Urinary bladder (tissue), 4 donors: ENCODE results near the gene MRGPRF. TPM values are rescaled to one million over a fixed set of nuclear protein-coding genes. Genes with fewer than 3 reads are reported as not detected.

ENCODE experiments used
- DNase-seq: peaks from one replicate; pipeline ENCODE4 v3.0.0-alpha.2; 2015; ENCODE audit errors: extremely low spot score
- H3K27ac ChIP-seq: one replicate; pipeline ENCODE4 v1.5.1; 2013; ENCODE audit warnings: low read depth, mild to moderate bottlenecking, moderate library complexity
- H3K36me3 ChIP-seq: one replicate; pipeline ENCODE4 v1.6.1; 2013; ENCODE audit warnings: mild to moderate bottlenecking, moderate library complexity; ENCODE audit not compliant: insufficient read depth
- H3K4me1 ChIP-seq: one replicate; pipeline ENCODE4 v1.6.1; 2013; ENCODE audit warnings: mild to moderate bottlenecking, moderate library complexity; ENCODE audit not compliant: insufficient read depth
- H3K4me3 ChIP-seq: one replicate; pipeline ENCODE4 v1.5.1; 2013; ENCODE audit warnings: low read depth, low read length
- WGBS: extraction: QIAGEN DNeasy Blood & Tissue Kit; methylation state at CpG from one replicate; pipeline ENCODE4 v1.1.7; 2013; 5-methylcytosine and 5-hydroxymethylcytosine counted together
- polyA plus RNA-seq: library from polyadenylated mRNA; stranded (reverse); fragments of 200-250 nt; gene quantifications from one replicate; pipeline ENCODE4 v1.2.3, GENCODE V29; 2013
- total RNA-seq: library from RNA; depleted of rRNA; stranded (reverse); fragments of >200 nt; gene quantifications from one replicate; pipeline ENCODE4 v1.2.3, GENCODE V29; 2014
- donor health status: healthy with polysubstance abuse.
- donor health status: healthy.

Gene MRGPRF
- total and polyA plus RNA-seq, 2 donors: 48.5 to 151 TPM

DNA sequence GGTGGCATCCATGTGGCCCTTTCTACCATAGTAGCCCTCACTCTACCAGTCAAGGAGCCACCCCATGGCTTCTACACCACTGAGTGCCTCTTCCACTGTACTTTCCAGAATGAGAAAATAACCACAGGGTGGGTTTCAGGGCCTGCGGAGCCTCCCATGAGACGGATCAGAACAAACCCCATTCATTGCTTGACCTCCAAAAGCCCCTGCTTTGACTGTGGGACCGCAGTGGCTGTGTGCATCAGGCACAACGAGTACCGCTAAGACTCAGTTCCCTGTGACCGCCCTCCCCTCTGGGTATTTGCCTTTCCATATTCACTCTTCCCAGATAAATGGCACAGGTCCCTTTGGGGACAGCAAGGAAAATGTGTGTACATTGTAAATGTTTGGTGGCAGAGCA, 11.5 kb upstream of the MRGPRF start:
- DNase-seq: no peak
- Histone ChIP-seq H3K27ac (no peak overlapping the region), H3K4me1 (no peaks in the 10 kb centered on the region), H3K4me3 (no peak overlapping the region), H3K36me3 (no peaks in the 10 kb centered on the region)
- 90% methylated on average over 6 of the region's 6 CpGs for WGBS

DNA sequence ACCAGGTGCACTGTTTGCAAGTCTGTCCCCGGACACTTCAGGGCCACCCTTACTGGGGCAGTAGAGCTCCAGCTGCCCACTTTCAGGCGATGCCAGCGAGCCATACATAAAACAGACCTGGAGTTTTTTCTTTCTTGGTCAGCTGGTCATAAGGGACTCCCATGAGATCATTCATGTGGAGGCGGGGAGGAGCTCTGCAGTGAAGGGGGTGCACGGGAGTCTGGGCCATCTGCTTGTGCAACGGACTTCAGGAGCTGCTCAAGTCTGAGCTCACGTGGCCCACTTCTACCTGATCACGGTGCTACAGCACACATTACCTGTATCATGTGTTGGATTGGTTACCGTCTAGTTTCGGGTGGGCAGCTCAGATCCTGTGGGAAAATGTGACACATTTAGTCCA, 9.2 kb upstream of the MRGPRF start:
- no peak overlapping the region for H3K27ac ChIP-seq
- H3K4me1 ChIP-seq: no peaks in the 10 kb centered on the region
- no peak for DNase-seq
- H3K36me3 ChIP-seq: no peaks in the 10 kb centered on the region
- H3K4me3 ChIP-seq: no peak overlapping the region
- whole genome bisulfite sequencing: 62% methylated on average over 10 of the region's 10 CpGs

DNA sequence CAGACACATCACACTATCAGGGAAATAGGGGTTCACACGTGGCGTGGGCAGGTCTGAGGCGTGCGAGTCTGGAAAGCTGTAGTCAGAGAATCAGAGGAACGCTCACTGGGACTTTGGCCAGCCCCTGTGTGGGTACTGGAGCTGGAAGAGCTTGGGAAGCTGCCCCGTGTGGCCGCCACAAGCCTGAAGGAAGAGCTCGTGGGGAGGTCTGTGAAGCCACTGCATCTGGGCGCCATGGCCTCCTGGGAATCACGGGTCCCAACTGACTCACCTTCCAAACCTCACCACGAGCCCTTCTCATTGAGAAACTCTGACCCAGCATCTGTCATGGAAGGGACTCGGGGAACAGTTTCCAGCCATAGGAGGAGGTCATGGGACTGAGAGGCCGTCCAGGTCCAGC, 5.9 kb upstream of the MRGPRF start:
- no peak overlapping the region for H3K27ac ChIP-seq
- H3K4me1 ChIP-seq: no peaks in the 10 kb centered on the region
- no peaks in the 10 kb centered on the region for H3K36me3 ChIP-seq
- no peak for DNase-seq
- H3K4me3 ChIP-seq: no peak overlapping the region
- WGBS: 51% methylated on average over 13 of the region's 13 CpGs

DNA sequence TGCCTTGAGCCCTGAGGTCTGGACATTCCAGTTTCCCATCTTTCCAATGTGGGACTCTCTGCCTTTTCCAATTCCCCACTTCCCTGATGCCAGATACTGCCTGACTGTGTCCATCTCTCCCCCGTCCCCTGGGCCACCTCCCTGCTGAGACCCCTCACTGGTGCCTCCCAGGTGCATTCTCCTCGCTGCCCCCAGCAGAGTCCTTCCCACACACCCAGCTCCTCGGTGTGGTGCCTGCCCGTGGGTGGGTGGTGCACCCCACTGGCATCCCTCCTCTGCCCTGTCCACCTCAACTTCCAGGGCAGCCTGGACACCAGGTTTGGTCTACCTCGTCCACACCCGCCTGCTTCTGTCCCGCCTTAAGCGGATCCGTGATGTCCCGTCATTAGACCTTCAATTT, 4.9 kb upstream of the MRGPRF start:
- 91% methylated on average over 10 of the region's 10 CpGs for WGBS
- DNase-seq: no peak
- H3K4me1 ChIP-seq: no peaks in the 10 kb centered on the region

DNA sequence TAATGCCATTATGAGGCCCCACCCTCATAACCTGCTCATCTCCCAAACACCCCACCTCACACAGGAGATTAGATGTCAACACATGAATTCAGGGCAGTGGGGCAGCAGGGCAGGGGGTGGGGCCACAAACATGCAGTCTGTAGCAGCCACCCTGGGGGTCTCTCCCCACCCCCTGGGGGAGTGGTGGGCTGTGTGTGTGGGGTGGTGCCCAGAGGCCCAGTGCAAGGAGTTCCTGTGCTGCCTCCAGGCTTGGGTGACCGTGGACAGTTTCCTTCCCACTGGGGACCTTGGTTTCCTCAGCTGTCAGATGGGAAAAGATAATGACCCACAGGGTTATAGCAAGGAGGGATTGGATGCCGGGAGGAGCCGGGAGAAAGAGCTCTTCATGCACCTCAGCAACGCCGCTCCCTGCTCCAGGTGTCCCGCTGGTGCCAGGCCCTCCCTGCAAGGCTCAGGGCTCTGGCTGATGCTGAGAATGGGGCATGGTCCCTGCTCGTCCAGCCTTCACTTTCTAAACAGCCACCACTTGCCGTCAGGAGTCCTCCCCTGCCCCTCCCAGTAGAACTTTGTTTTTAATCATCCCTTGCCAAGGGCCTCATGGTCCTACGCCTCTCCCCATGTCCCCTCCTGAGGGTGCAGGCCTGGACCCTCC, 2.0 kb upstream of the MRGPRF start:
- no peaks in the 10 kb centered on the region for H3K4me1 ChIP-seq
- WGBS: 51% methylated on average over 9 of the region's 9 CpGs
- H3K4me3 ChIP-seq: no peak overlapping the region

More for the DNA sequence above, 4.9 kb upstream of the MRGPRF start:
- no peaks in the 10 kb centered on the region for H3K36me3 ChIP-seq
- no peak overlapping the region for H3K4me3 ChIP-seq
- H3K27ac ChIP-seq: no peak overlapping the region

GRCh38 chr11:69014084-69014851, 1.2 kb upstream of the MRGPRF start:
- WGBS: 14% methylated on average over 28 of the region's 28 CpGs
- Histone ChIP-seq H3K27ac (peak overlapping the region; percentile 90), H3K4me1 (no peaks in the 10 kb centered on the region), H3K36me3 (no peaks in the 10 kb centered on the region), H3K4me3 (peak overlapping the region; percentile 55)
- no peak for DNase-seq

More for the DNA sequence above, 2.0 kb upstream of the MRGPRF start:
- DNase-seq: no peak
- peak overlapping the region; percentile 87 for H3K27ac ChIP-seq
- H3K36me3 ChIP-seq: no peaks in the 10 kb centered on the region

DNA sequence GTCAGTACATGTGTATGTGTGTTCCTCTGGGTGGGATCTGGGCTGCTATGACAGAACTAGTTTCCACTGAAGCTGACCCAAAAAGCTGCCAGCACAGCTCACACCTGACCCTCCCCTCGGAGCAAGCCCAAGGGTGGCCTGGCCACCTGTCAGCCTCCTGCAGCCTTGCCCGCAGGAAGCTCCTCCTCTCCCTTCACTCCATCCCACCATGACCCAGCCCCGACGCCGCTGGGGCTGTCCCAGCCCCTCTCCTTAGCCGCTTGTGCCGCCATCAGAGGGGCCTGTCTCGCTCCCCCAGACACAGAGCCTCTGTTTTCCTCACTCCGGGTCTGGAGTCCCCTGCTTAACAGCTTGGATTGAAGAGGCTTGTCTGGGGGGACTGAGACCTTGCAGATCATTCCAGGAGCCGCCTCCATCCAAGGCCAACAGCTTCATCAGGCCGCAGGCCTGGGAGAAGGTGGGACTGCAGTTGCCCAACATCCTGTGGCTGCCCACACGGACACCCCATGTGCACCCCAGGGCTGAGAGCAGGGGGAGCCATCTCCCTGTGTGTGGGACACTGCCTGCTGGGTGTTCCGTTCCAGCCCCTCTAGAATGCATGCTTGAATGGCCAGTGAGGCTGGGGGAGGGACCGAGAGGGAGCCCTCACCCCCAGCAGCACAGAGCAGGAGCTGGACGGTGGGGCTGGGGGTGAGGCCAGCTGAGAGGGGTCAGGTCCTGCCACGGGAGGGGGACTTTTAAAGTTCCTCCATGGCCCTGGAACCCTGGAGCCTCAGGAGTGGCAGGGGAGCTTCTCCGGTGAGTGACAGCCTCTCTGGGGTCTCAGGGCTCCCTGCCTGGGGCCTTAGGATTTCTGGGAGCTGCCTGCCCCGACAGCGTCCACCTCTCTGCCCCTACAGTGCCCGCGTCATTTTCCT, 696 bp downstream of the MRGPRF start:
- Histone ChIP-seq H3K27ac (peak overlapping the region; percentile 81), H3K4me3 (peak overlapping the region; percentile 55), H3K4me1 (no peaks in the 10 kb centered on the region), H3K36me3 (no peaks in the 10 kb centered on the region)
- WGBS: 15% methylated on average over 21 of the region's 21 CpGs
- DNase-seq: no peak

DNA sequence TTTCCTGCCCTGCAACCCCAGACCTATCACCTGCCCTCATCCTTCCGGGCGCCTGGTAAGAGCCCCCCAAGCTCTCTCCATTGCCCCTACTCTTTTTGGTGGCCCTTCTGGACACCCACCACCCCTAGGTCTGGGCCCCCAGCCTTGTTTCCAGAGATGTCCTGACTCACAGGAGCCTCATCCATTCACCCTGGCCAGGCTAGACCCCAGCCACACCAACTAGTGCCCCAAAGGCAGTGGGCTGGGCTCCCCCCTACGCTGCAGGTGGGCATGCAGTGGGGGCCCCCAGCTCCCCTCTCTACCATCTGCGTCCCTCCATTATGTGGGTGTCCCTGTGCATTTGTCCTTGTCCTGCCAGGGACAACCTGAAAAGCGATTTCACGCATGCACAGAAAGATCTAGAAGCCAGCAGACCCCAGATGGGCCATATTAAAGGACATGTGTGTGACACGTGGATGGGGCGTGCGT, 1.4 kb downstream of the MRGPRF start:
- no peaks in the 10 kb centered on the region for H3K4me1 ChIP-seq
- H3K36me3 ChIP-seq: no peaks in the 10 kb centered on the region
- H3K27ac ChIP-seq: peak overlapping the region; percentile 71
- DNase-seq: no peak
- WGBS: 35% methylated on average over 9 of the region's 9 CpGs
- H3K4me3 ChIP-seq: peak overlapping the region; percentile 55

- no peaks in the 10 kb centered on the region for H3K4me1 ChIP-seq
- WGBS: 6% methylated on average over 43 of the region's 43 CpGs
- H3K36me3 ChIP-seq: no peaks in the 10 kb centered on the region
- no peak for DNase-seq
- H3K4me3 ChIP-seq: peak overlapping the region; percentile 55
- peak overlapping the region; percentile 73 for H3K27ac ChIP-seq
Observed at GRCh38 chr11:69010964-69011623, 2.0 kb downstream of the MRGPRF start.

- H3K4me1 ChIP-seq: no peaks in the 10 kb centered on the region
- peak overlapping the region; percentile 55 for H3K4me3 ChIP-seq
- no peaks in the 10 kb centered on the region for H3K36me3 ChIP-seq
- peak overlapping the region; percentile 93 for H3K27ac ChIP-seq
- DNase-seq: no peak
- 25% methylated on average over 9 of the region's 9 CpGs for WGBS
Observed at GRCh38 chr11:69010361-69010891, 2.6 kb downstream of the MRGPRF start.

GRCh38 chr11:69009441-69010211, 3.4 kb downstream of the MRGPRF start:
- Histone ChIP-seq H3K36me3 (no peaks in the 10 kb centered on the region), H3K4me1 (no peaks in the 10 kb centered on the region), H3K4me3 (no peak overlapping the region), H3K27ac (peak overlapping the region; percentile 93)
- no peak for DNase-seq
- 39% methylated on average over 16 of the region's 16 CpGs for WGBS

DNA sequence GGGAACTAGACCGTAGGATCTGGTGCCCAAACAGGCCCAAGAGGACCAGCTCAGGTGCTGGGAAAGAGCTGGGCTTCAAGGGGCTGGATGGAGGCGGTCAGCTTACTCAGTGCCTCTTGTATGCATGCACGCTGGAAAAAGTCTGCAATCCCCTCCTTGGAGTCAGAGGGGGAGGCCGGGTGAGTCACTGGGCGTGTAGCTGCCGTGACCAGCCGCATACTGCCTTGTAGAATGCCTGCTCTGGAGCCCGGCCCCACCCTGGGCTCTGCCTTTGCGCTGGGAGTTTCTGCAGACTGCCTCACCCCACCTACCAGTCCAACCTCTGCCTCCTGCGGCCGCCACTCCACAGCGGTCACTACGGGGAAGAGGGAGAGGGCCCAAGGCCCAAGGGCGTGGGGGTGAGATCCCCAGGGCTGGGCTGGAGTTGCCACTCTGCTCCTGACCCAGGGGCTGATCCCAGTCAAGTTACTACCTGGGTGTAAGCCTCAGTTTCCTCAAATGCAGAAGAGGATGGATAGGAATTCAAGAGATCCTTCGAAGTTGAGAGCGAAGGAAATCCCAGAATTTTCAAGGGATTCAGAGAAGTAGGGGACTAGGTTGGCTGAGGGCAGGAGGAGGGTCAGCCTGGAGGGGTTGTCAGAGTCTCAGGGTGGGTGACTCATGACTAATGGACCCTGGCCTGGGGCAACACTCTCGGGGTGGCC, 4.2 kb downstream of the MRGPRF start:
- H3K36me3 ChIP-seq: no peaks in the 10 kb centered on the region
- no peak overlapping the region for H3K4me3 ChIP-seq
- peak overlapping the region; percentile 93 for H3K27ac ChIP-seq
- no peak for DNase-seq
- H3K4me1 ChIP-seq: no peaks in the 10 kb centered on the region
- 23% methylated on average over 17 of the region's 17 CpGs for WGBS
